GM20000 (cell line): ENCODE measurements around the gene CRNKL1.

Source experiments
- DNase-seq: peaks from one replicate; pipeline ENCODE4 v3.0.0; 2012; ENCODE audit warnings: low spot score
- CTCF ChIP-seq: IDR thresholded peaks from 2 replicates; pipeline ENCODE4 v1.5.1; 2012; ENCODE audit warnings: mild to moderate bottlenecking, control low read depth; ENCODE audit errors: extremely low read depth, missing control alignments

CRNKL1 gene

GRCh38 chr20:20076297-20077065 lies 24.2 kb upstream of the CRNKL1 start:
- DNase-seq: no peak
- no peak for TF ChIP-seq CTCF

GRCh38 chr20:20075032-20075431 lies 22.8 kb upstream of the CRNKL1 start:
- TF ChIP-seq CTCF: no peak

DNA sequence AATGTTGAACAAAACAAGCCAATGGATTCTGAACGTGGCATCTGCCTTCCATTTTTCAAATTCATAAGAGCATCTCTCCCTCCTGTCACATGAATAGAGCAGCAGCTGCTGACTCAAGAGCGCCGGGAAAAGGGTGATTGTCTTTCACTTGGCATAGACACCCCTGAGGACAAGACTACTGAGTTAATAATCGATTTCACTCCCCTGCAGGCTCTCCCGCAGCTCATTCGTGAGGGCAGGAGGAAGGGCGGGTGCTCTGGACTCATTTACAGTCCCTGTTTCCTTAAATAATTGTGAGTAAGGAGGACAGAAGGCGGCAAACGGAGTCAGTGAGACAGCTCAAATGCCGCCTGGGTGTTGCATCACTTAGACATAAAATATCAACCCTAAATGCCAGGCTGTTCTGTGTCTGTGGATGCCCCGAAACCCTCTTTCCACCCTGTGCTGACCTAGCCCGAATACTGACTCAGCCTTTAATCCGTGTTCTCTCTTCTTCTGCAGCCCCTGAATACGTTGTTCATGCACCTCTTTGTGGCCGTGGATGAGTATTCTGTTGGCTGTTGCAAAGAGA lies 21.6 kb upstream of the CRNKL1 start:
- DNase-seq: no peak
- no peak for TF ChIP-seq CTCF

More at GRCh38 chr20:20075032-20075431, 22.8 kb upstream of the CRNKL1 start:
- no peak for DNase-seq

DNA sequence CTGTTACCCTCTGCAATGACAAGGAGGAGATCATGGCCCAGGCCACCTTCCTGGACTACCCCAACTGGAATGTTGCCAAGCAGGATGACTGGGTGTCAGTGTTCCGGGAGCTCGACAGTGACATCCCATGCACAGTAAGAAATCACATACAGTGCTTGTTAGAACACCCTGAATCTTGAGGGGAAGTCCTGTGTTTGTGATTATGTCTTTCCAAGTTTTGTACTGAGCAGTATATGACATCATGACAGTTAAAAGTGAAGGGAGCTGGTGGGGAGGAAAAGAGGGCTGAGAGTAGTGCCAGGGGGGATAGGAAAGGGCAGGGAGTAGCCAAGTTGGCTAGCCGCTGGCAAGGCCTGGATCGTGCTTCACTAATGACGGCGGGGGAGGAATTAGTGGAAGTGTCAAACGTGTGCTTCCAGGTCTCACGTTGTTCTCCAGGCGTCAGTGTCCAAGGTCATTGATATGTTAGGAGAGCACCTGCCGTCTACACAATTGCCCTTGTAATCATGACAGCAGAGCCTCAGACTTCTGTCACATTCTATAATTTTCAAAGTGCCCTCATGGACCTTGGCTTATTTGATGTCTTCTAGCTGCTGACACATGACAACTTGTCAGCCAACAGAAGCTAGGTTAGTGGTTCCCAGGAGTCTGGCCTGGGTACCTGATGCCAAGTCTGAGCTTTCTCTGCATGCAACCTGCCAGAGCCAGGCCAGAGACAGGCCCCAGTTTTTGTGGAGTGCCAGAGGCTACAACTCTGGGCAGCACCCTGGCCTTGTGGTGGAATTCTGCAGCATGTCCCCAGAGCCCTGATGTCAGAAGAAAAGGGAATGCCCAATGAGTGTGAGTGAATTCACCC lies 18.8 kb upstream of the CRNKL1 start:
- TF ChIP-seq CTCF: no peak
- DNase-seq: no peak

DNA sequence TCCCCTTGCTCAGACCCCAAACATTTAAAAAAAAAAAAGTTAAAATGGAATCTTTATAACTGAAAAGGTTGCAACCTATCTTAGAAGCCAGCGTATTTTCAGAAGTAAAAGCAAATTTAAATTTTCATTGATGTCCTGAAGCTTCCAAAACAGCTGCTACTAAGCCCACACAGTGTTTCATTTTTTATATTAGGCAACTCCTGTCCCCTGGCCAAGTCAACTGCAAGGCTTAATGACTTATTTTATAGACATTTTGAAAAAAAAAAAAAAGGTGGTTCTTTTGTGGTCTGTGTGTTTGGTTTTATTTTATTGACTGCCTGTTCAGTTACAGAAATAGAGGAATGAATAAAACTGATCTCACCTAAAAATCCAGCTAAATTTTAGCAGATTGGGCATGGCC lies 13.1 kb upstream of the CRNKL1 start:
- DNase-seq: no peak
- TF ChIP-seq CTCF: no peak

- TF ChIP-seq CTCF: no peak
- DNase-seq: no peak
Measured at GRCh38 chr20:20063941-20064702, 11.9 kb upstream of the CRNKL1 start.
